Measurements from ENCODE around the gene SDS. TPM values are rescaled to one million over a fixed set of nuclear protein-coding genes. Genes with fewer than 3 reads are reported as not detected.

SDS gene
- total and polyA plus RNA-seq, 2 donors (not counting 3 experiments of a cell fraction or from before 2014, with no cell fraction given) = not detected

- H3K36me3 ChIP-seq (ENCODE audit: control insufficient read depth in 2 of 2, extremely low read depth in 1 of 2, insufficient read depth in 2 of 2, low read length in 2 of 2) = no peaks in the 10 kb centered on the region
- H3K9me3 ChIP-seq (replicated peaks; ENCODE audit: control insufficient read depth, insufficient read depth, low read length) = no peaks in the 10 kb centered on the region
- intact Hi-C loops (cut with micrococcal nuclease) = no loop called here
- no peak overlapping the region for H3K4me3 ChIP-seq (replicated peaks in 1 of 3; ENCODE audit: insufficient read depth in 1 of 3, low read depth in 1 of 3, low read length in 3 of 3)
- FAIRE-seq = no peak
- TF ChIP-seq MYC (IDR thresholded peaks at IDR 0.05; ENCODE audit: low read depth, low read length) (no peak), MAX (IDR thresholded peaks at IDR 0.05; ENCODE audit: insufficient read depth, insufficient read length) (no peak), GATA2 (IDR thresholded peaks at IDR 0.05; ENCODE audit: insufficient read depth, insufficient read length, low read depth, low read length) (no peak), FOS (IDR thresholded peaks at IDR 0.05; ENCODE audit: borderline replicate concordance, insufficient read depth, low read length) (no peak)
- H3K9me1 ChIP-seq (replicated peaks; ENCODE audit: control insufficient read depth, extremely low read depth, insufficient read depth, low read length) = no peaks in the 10 kb centered on the region
- POLR2A ChIA-PET = no interaction called here
- H3K79me2 ChIP-seq (ENCODE audit: control insufficient read depth, insufficient read depth, low read length) = no peaks in the 10 kb centered on the region
- H3K27ac ChIP-seq (ENCODE audit: insufficient read depth, low read depth, low read length) = no peak overlapping the region
- H3K9ac ChIP-seq (replicated peaks; ENCODE audit: extremely low read depth, insufficient read depth, low read length) = no peak overlapping the region
- no TSS peak for BruUV-seq (replicated peaks)
- CTCF ChIA-PET = interaction anchor here (0.9 kb wide), 1 partner anchor 21 kb away, joined by 3 read pairs; no protein-coding TSS in a partner anchor
- H2AFZ ChIP-seq (ENCODE audit: low read depth, low read length) = no peak overlapping the region
- no peak for DNase-seq (ENCODE audit: low read depth, low spot score)
- no peak overlapping the region for H3K4me2 ChIP-seq (ENCODE audit: insufficient read depth, low read length)
- H3K27me3 ChIP-seq (ENCODE audit: control insufficient read depth in 2 of 2, insufficient read depth in 2 of 2, low read length in 2 of 2) = no peaks in the 10 kb centered on the region
- no peaks in the 10 kb centered on the region for H3K4me1 ChIP-seq (ENCODE audit: control insufficient read depth, extremely low read depth, insufficient read depth, low read length)
- dilution Hi-C loops (cut with MboI; ENCODE audit: extremely low pct_ligation_motif_present, low sequenced_read_pairs) = no loop called here
- no peaks in the 10 kb centered on the region for H4K20me1 ChIP-seq (replicated peaks; ENCODE audit: control insufficient read depth, extremely low read depth, insufficient read depth, low read length)
Measured at GRCh38 chr12:113428482-113428881, 24.8 kb upstream of the SDS start.

- H3K27ac ChIP-seq (ENCODE audit: insufficient read depth, low read depth, low read length) = no peak overlapping the region
- intact Hi-C loops (cut with micrococcal nuclease) (no loop called here), dilution Hi-C loops (cut with MboI; ENCODE audit: extremely low pct_ligation_motif_present, low sequenced_read_pairs) (no loop called here)
- H3K4me2 ChIP-seq (ENCODE audit: insufficient read depth, low read length) = no peak overlapping the region
- peaks cover 1% of the 10 kb centered on the region for H3K4me1 ChIP-seq (ENCODE audit: control insufficient read depth, extremely low read depth, insufficient read depth, low read length)
- H3K79me2 ChIP-seq (ENCODE audit: control insufficient read depth, insufficient read depth, low read length) = no peaks in the 10 kb centered on the region
- no peaks in the 10 kb centered on the region for H3K9me1 ChIP-seq (replicated peaks; ENCODE audit: control insufficient read depth, extremely low read depth, insufficient read depth, low read length)
- no peaks in the 10 kb centered on the region for H4K20me1 ChIP-seq (replicated peaks; ENCODE audit: control insufficient read depth, extremely low read depth, insufficient read depth, low read length)
- H2AFZ ChIP-seq (ENCODE audit: low read depth, low read length) = no peak overlapping the region
- POLR2A ChIA-PET = no interaction called here
- no peak overlapping the region for H3K4me3 ChIP-seq (replicated peaks in 1 of 3; ENCODE audit: insufficient read depth in 1 of 3, low read depth in 1 of 3, low read length in 3 of 3)
- CTCF ChIA-PET = interaction anchor here (0.9 kb wide), 1 partner anchor 20 kb away, joined by 3 read pairs; no protein-coding TSS in a partner anchor
- no peaks in the 10 kb centered on the region for H3K36me3 ChIP-seq (ENCODE audit: control insufficient read depth in 2 of 2, extremely low read depth in 1 of 2, insufficient read depth in 2 of 2, low read length in 2 of 2)
- no peak for DNase-seq (ENCODE audit: low read depth, low spot score)
- no TSS peak for BruUV-seq (replicated peaks)
- TF ChIP-seq MAX (IDR thresholded peaks at IDR 0.05; ENCODE audit: insufficient read depth, insufficient read length) (no peak), FOS (IDR thresholded peaks at IDR 0.05; ENCODE audit: borderline replicate concordance, insufficient read depth, low read length) (no peak), POLR2AphosphoS5 (IDR thresholded peaks at IDR 0.05; ENCODE audit: insufficient read depth, low read depth, low read length) (no peak), JUN (IDR thresholded peaks at IDR 0.05; ENCODE audit: borderline replicate concordance, insufficient read depth, insufficient read length, low read depth) (no peak), GATA2 (IDR thresholded peaks at IDR 0.05; ENCODE audit: insufficient read depth, insufficient read length, low read depth, low read length) (no peak), CTCF (IDR thresholded peaks at IDR 0.05; ENCODE audit: extremely low read depth in 1 of 2, insufficient read depth in 1 of 2, low read depth in 1 of 2, low read length in 2 of 2) (no peak), EZH2 (IDR thresholded peaks at IDR 0.05; ENCODE audit: borderline replicate concordance, low read depth, low read length, severe bottlenecking) (no peak), MYC (IDR thresholded peaks at IDR 0.05; ENCODE audit: low read depth, low read length) (no peak), POLR2A (IDR thresholded peaks at IDR 0.05; ENCODE audit: low read depth, low read length) (no peak)
- no peak overlapping the region for H3K9ac ChIP-seq (replicated peaks; ENCODE audit: extremely low read depth, insufficient read depth, low read length)
- no peak for FAIRE-seq
- no peaks in the 10 kb centered on the region for H3K27me3 ChIP-seq (ENCODE audit: control insufficient read depth in 2 of 2, insufficient read depth in 2 of 2, low read length in 2 of 2)
- H3K9me3 ChIP-seq (replicated peaks; ENCODE audit: control insufficient read depth, insufficient read depth, low read length) = no peaks in the 10 kb centered on the region
Measured at GRCh38 chr12:113427882-113428281, 24.2 kb upstream of the SDS start.
